ENCODE data around the gene PRSS12.
A peak's percentile ranks its signal among the peaks of the same experiment; 100 is the strongest.
"Not testable (repeated sequence)": the region's sequence is repeated elsewhere in the genome, so short reads cannot be mapped to it uniquely, and the experiment has no call there.

The PRSS12 gene

DNA sequence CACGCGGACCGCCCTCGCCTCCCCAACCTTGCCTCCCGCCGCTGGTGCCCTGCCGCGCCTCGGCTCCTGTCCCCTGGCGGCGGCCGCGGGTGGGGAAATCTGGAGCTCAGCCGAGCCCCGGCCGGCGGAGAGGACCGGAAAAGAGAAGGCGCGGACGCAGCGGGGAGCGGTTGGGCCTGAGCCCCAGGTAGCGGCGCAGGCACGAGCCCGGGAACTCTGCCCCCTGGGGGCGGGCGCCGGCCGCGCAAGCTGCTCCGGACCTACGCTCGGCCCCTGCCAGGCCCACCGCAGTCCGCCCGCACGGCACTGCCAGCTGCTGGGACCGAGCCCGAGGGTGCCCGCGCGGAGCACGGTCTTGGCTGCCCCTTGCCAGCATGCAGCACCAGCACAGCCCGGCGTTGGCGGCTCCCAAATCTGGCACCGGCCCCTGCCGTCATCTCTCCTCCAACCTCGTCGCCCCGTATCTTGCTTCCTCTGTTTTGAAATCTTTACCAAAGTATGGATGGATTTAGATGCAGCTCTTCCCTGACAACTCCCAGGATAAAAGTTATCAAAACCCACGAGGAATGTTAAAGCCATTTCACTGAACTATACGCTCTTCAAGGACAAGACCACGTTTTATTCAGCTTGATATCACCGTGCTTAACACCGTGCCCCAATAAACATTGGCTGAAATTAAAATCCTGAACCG, at the start of gene PRSS12:
PRSS12 (minus strand) TSS at position 161 of the 691 bp plus-strand sequence. CDS start 283 bp downstream, outside the sequence.
- DNase-seq: peak; percentile 82

DNA sequence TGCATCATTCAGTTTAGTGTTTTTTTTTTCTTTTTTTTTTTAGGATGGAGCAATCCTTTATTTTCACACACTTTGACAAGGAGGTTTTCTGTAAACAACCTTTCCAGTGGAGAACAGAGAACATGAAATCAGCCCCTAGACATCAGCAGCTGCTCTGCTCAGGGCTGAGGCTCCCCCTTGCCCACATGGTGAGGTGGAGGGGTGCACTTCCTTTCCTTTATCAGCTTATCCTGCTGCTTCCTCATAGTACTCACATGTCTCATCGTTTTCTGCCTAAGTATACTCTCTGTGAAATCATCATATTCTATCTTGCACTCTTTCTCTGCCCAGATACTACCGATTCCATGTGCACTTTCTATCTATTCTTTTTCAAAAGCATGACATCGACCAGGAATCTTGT, 47.6 kb upstream of the PRSS12 start:
- DNase-seq: no peak

GRCh38 chr4:118399883-118400282, 47.1 kb upstream of the PRSS12 start:
- DNase-seq: not testable (repeated sequence)

DNA sequence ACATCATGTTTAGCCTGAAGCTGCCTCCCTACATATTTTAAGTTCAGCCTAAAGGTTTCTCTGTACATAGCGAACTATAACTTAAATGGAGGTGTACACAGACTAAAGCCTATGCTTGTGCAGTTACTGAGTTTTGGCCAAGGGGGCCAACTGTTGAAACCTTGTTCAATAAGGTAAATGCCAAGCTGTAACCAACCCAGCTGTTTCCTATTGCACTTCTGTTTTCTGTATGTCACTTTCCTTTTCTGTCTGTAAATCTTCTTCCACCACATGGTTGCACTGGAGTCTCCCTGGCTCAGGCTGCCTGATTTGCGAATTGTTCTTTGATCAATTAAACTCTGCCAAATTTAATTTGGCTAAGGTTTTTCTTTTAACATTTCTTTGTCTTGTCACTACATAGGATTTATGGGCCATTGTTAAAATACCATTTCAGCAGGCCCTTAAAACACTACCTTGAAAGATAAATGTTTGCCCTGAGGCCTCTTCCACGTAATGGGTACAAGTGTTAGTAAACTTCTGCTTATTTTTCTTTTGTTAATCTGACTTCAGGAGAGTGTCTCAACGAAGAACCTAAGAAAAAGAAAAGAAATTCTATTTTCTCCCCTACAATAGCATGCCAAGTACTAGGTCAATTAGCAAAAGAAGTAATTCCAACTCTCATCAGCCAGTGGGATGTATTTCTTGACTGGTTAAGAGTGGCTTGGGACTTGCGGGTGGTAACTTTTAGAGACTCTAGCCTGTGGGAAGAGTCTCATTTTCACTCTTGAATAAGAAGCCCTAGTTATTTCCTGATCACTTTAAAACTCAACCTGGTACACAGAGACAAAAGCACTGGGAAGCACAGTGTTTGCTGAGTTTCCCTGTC, 45.7 kb upstream of the PRSS12 start:
- DNase-seq: no peak

- DNase-seq: no peak
These were observed 44.8 kb upstream of the PRSS12 start for GRCh38 chr4:118397623-118397979.

- no peak for DNase-seq
These were observed 44.2 kb upstream of the PRSS12 start for GRCh38 chr4:118396881-118397622.

GRCh38 chr4:118395057-118395644, 42.3 kb upstream of the PRSS12 start:
- DNase-seq: no peak

DNA sequence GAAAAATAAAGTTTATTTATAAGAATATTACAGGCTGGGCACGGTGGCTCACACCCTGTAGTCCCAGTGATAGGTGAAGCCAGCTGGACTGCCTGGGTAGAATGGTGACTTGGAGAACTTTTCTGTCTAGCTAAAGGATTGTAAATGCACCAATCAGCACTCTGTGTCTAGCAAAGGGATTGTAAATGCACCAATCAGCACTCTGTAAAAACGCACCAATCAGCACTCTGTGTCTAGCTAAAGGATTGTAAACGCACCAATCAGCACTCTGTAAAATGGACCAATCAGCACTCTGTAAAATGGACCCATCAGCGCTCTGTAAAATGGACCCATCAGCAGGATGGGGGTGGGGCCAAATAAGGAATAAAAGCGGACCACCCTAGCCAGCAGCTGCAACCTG, 39.7 kb upstream of the PRSS12 start:
- not testable (repeated sequence) for DNase-seq

- DNase-seq: no peak
These were observed 37.3 kb upstream of the PRSS12 start for GRCh38 chr4:118390121-118390520.

- DNase-seq: no peak
These were observed 36.9 kb upstream of the PRSS12 start for GRCh38 chr4:118389721-118390120.

DNA sequence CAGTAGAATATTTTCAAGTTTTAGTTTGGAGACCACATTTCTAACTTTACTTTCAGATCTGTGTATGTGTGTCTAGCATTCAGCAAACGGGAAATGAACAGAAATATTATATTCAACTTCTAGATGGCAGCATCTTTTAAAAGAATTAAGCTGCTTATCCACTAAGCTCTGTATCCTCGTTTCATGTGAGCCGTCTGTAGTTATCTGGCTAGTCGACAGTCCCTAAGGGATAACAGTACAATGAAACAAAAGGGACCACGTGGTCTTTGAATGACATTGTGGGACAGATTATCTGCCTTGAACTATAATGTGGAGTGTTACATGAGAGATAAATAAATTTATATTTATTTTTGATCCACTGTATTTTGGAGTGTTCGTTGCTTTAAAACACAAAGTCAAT, 35.8 kb upstream of the PRSS12 start:
- no peak for DNase-seq

DNA sequence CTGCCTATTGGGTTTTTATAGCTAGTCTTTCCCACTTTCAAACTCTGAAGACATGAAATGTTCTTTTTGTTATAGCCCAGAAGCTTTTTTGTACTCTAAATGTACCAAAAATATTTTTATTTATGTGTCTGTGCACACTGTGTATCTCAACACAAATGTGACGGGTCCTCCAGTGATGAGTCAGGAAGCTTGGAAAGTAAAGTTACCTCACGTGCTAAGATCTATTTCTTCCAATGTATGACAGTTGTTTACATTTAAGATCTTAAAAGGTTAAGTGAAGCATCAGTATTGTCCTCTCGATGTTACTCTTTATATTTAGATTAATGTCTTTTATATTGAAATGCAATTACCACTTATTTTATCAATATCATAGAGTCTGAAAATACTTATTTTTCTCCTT, 29.1 kb upstream of the PRSS12 start:
- DNase-seq: no peak

DNA sequence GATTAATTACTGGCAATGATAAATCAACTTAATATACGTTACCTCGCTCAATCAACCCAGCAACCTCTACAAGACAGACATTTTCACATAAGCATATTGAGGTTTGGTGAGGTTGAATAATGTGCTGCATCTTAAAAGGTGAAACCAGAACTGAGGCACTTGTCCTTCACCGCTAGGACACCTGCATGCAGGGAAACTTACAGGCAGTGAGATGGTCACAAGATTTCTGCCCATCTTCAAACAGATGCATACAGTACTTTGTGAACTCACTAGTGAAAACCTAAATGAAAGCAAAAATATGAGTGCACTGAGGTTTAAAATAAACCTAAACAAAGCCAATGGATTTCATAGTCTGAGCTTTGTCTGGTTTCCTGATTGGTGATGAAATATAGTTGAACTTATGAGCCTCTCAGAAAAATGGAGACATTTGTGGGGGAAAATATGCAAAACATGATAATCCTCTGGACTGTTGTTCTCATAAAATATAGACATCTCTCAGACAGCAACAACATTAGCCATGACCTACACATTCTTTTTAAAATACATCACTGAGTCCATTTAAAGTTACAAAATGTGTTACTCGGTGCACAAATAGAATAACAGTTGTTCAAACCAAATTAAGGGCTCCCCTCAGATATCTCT, 20.9 kb upstream of the PRSS12 start:
- no peak for DNase-seq

- DNase-seq: no peak
These were observed 19.4 kb upstream of the PRSS12 start for GRCh38 chr4:118372251-118372650.

- no peak for DNase-seq
These were observed 16.4 kb upstream of the PRSS12 start for GRCh38 chr4:118369231-118369630.

GRCh38 chr4:118367872-118368271, 15.1 kb upstream of the PRSS12 start:
- DNase-seq: no peak

DNA sequence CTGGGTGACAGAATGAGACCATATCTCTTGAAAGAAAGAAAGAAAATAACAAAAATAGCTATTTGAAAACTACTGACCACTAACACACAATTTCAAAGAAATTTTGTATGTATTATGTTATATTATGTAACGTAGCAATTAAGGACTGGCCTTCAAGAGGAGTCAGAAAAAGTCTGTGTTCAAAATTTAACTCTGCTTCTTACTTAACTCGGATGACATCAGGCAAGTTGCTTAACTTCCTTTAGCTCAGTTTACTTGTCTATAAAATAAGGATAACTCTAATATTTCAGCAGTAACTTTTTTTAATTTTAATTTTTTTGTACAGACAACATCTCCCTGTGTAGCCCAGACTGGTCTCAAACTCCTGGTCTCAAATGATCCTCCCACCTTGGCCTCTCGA, 14.6 kb upstream of the PRSS12 start:
- no peak for DNase-seq

GRCh38 chr4:118363166-118363565, 10.4 kb upstream of the PRSS12 start:
- no peak for DNase-seq

DNA sequence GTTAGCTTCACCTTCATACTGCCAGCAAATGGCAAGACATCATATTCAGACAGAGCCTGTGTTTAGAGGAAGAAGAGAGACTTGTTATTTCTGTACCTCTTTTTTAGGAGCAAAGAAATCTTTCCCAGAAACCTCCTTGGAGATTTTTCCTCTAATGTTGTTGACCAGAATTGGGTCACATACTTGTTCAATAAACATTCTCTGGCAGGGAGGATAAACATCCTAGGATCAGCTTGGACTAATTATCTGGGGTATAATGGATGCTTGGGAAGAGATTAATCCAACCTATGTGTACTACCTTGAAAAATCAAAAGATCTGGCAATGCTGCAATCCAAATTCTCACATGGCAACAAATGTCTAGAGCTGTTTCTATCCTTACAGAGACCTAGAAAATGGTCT, 8.4 kb upstream of the PRSS12 start:
- DNase-seq: no peak

DNA sequence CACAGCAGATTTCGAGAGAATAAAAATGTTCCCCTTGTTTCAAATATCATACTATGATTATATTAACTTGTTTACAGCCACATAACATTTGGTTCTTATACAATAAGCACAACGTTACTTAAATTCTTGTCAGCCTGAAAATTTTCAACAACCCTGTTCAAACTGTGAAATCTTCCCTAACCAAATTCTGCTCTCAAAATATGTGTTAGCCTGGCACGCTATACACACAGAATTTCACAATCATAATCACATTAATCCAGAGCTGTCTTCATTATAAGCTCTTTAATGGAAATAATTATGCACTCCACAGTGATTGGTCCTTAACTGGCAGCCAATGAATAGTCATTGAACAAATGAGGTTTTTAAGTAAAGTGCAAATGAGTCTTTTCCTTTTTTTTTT, 7.3 kb upstream of the PRSS12 start:
- DNase-seq: no peak

DNA sequence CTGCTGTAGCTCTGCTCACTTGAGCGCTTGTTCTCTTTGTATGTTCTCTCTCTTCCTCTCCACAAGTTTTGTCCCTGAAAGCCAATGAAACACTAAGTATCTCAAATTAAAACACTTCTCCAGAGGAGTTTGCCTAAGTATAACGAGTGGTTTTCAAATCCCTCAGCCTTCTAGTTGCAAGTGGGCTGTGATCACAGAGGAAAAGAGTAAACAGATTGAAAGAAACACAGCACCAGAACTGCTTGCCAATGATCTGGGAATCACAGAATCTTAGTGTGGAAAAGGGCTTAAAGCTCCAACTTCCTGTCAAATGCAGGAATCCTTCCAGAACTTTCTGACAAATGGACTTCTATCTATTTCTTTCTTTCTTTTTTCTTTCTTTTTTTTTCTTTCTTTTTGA, 4.8 kb upstream of the PRSS12 start:
- no peak for DNase-seq

DNA sequence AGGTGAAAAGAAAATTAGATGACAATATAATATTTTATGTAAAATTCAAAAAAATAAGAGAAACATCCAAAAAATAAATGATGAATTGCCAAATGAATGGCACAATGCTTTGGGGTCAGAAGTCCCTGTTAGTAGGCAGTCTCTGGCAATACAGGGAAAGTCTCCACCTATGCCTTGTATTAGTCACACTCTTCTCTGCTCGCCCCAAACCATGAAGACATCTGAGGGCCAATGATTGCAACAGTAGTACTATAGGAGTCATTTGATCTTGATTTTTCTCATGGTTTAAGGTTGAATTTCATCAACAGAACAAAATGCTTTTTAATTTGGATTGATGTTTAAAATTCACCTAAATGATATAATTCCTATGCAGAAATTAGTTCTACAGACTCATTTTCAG, 3.9 kb upstream of the PRSS12 start:
- no peak for DNase-seq

- no peak for DNase-seq
These were observed 3.3 kb upstream of the PRSS12 start for GRCh38 chr4:118356111-118356510.

Measured in T1000 (cell line).